ENCODE measurements around the gene CADPS. TPM values are rescaled to one million over a fixed set of nuclear protein-coding genes. Genes with fewer than 3 reads are reported as not detected.

CADPS gene
- total and polyA plus RNA-seq, 10 donors = 0.16 to 3.6 (median 0.40) TPM

- WGBS, 5 donors = 36 to 62% (median 49%) methylated on average over 2 of the region's 2 CpGs
- Histone ChIP-seq H3K9me3 (no peaks in the 10 kb centered on the region), H3K4me3 (no peak overlapping the region), H3K27me3 (replicated peaks in 1 of 7) (no peaks in the 10 kb centered on the region), H3K27ac (no peak overlapping the region), H3K36me3 (no peaks in the 10 kb centered on the region), H3K4me1 (no peaks in the 10 kb centered on the region)
- intact Hi-C loops (cut with DNase I; ENCODE audit: low total_unique reads) = no loop called here
- DNase-seq = no peak
- TF ChIP-seq POLR2A (IDR thresholded peaks at IDR 0.05) = no peak
- TF ChIP-seq, protein P1, sequence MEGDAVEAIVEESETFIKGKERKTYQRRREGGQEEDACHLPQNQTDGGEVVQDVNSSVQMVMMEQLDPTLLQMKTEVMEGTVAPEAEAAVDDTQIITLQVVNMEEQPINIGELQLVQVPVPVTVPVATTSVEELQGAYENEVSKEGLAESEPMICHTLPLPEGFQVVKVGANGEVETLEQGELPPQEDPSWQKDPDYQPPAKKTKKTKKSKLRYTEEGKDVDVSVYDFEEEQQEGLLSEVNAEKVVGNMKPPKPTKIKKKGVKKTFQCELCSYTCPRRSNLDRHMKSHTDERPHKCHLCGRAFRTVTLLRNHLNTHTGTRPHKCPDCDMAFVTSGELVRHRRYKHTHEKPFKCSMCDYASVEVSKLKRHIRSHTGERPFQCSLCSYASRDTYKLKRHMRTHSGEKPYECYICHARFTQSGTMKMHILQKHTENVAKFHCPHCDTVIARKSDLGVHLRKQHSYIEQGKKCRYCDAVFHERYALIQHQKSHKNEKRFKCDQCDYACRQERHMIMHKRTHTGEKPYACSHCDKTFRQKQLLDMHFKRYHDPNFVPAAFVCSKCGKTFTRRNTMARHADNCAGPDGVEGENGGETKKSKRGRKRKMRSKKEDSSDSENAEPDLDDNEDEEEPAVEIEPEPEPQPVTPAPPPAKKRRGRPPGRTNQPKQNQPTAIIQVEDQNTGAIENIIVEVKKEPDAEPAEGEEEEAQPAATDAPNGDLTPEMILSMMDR (IDR thresholded peaks at IDR 0.05 in 8 of 11, conservative IDR thresholded peaks at IDR 0.05 in 3 of 11) = no peak
- no peak for TF ChIP-seq POLR2AphosphoS5 (IDR thresholded peaks at IDR 0.05)
These were observed 186.4 kb downstream of the CADPS start for GRCh38 chr3:62688812-62689211.

DNA sequence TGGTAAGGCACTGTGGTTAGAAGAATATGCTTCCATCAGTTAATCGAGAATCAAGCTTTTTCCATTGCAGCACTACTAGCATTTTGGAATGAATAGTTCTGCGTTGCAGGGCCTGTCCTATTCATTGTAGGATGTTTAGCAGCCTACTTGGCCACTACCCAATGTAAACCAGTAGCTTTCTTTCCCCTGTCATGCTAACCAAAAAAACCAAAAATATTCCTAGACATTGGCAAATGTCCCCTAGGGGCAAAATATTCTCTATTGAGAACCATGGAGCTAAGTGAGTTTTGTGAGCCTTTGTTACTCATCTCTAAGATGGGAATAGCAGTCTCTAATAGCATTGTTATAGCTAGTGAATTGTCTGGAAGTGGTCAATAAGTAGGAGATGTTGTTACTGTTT, 187.2 kb downstream of the CADPS start:
- no peak for DNase-seq
- TF ChIP-seq POLR2AphosphoS5 (IDR thresholded peaks at IDR 0.05) (no peak), POLR2A (IDR thresholded peaks at IDR 0.05) (no peak)
- TF ChIP-seq, protein P1 (IDR thresholded peaks at IDR 0.05 in 8 of 11, conservative IDR thresholded peaks at IDR 0.05 in 3 of 11) = no peak
- intact Hi-C loops (cut with DNase I; ENCODE audit: low total_unique reads) = no loop called here
- H3K9me3 ChIP-seq = no peaks in the 10 kb centered on the region
- H3K4me1 ChIP-seq = no peaks in the 10 kb centered on the region
- H3K36me3 ChIP-seq = no peaks in the 10 kb centered on the region
- 71 to 91% (median 82%) methylated on average over 2 of the region's 2 CpGs for WGBS, 5 donors
- H3K27ac ChIP-seq = no peak overlapping the region
- no peaks in the 10 kb centered on the region for H3K27me3 ChIP-seq (replicated peaks in 1 of 7)
- H3K4me3 ChIP-seq = no peak overlapping the region

- TF ChIP-seq POLR2A (IDR thresholded peaks at IDR 0.05) (no peak), POLR2AphosphoS5 (IDR thresholded peaks at IDR 0.05) (no peak)
- TF ChIP-seq, protein P1 (IDR thresholded peaks at IDR 0.05 in 8 of 11, conservative IDR thresholded peaks at IDR 0.05 in 3 of 11) = no peak
- Histone ChIP-seq H3K36me3 (no peaks in the 10 kb centered on the region), H3K27me3 (replicated peaks in 1 of 7) (no peaks in the 10 kb centered on the region), H3K27ac (no peak overlapping the region), H3K4me1 (no peaks in the 10 kb centered on the region), H3K4me3 (no peak overlapping the region), H3K9me3 (no peaks in the 10 kb centered on the region)
- WGBS, 5 donors = 44 to 60% (median 53%) methylated on average over 4 of the region's 4 CpGs
- no peak for DNase-seq
- intact Hi-C loops (cut with DNase I; ENCODE audit: low total_unique reads) = no loop called here
These were observed 188.5 kb downstream of the CADPS start for GRCh38 chr3:62686503-62687294.

GRCh38 chr3:62682826-62683225, 192.4 kb downstream of the CADPS start:
- Histone ChIP-seq H3K4me3 (no peak overlapping the region), H3K36me3 (no peaks in the 10 kb centered on the region), H3K27me3 (replicated peaks in 1 of 7) (peaks cover 0 to 6% (median 0%) of the 10 kb centered on the region in 7 donors), H3K27ac (no peak overlapping the region), H3K4me1 (no peaks in the 10 kb centered on the region), H3K9me3 (no peaks in the 10 kb centered on the region)
- 91 to 96% (median 93%) methylated on average over 2 of the region's 2 CpGs for whole genome bisulfite sequencing, 5 donors
- intact Hi-C loops (cut with DNase I; ENCODE audit: low total_unique reads) = no loop called here
- DNase-seq = no peak
- TF ChIP-seq POLR2AphosphoS5 (IDR thresholded peaks at IDR 0.05) = no peak
- TF ChIP-seq POLR2A (IDR thresholded peaks at IDR 0.05) = no peak
- TF ChIP-seq, protein P1 (IDR thresholded peaks at IDR 0.05 in 8 of 11, conservative IDR thresholded peaks at IDR 0.05 in 3 of 11) = no peak
